ENCODE results near the gene GXYLT2. TPM values are rescaled to one million over a fixed set of nuclear protein-coding genes. Genes with fewer than 3 reads are reported as not detected.
A peak's percentile ranks its signal among the peaks of the same experiment; 100 is the strongest.
"Not testable (repeated sequence)": the region's sequence is repeated elsewhere in the genome, so short reads cannot be mapped to it uniquely, and the experiment has no call there.

Gene GXYLT2
- total RNA-seq, 1 donor from 2014 or later, result 2.4 TPM

DNA sequence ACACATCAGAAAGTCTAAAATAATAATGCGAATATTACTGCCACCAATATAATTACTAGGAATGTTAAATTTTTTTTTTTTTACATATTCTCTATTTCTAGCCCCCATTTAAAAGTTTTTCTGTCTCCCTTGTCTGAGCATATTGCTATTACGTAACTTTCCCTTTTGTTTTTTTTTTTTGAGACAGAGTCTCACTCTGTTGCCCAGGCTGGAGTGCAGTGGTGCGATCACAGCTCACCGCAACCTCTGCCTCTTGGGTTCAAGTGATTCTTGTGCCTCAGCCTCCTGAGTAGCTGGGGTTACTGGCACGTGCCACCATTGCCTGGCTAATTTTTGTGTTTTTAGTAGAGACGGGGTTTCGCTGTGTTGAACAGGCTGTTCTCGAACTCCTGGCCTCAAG, 115.2 kb downstream of the GXYLT2 start:
- not testable (repeated sequence) for FAIRE-seq; DNase-seq (ENCODE audit: low spot score in 2 of 2)

DNA sequence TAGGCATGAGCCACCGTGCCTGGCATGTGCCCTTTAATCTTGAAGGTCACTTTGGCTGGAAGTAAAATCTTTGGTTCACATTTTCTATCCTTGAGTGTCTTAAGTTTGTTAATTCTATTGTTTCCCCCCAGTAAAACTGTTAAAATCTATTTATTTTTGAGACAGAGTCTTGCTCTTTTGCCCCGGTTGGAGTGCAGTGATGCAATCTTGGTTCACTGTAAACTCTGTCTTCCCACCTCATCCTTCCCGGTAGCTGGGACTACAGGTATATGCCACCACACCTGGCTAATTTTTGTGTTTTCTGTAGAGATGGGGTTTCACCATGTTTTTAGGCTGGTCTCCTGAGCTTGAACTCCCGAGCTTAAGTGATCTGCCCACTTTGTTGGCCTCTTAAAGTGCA, 116.5 kb downstream of the GXYLT2 start:
- DNase-seq (ENCODE audit: low spot score in 2 of 2), result no peak
- no peak for FAIRE-seq

DNA sequence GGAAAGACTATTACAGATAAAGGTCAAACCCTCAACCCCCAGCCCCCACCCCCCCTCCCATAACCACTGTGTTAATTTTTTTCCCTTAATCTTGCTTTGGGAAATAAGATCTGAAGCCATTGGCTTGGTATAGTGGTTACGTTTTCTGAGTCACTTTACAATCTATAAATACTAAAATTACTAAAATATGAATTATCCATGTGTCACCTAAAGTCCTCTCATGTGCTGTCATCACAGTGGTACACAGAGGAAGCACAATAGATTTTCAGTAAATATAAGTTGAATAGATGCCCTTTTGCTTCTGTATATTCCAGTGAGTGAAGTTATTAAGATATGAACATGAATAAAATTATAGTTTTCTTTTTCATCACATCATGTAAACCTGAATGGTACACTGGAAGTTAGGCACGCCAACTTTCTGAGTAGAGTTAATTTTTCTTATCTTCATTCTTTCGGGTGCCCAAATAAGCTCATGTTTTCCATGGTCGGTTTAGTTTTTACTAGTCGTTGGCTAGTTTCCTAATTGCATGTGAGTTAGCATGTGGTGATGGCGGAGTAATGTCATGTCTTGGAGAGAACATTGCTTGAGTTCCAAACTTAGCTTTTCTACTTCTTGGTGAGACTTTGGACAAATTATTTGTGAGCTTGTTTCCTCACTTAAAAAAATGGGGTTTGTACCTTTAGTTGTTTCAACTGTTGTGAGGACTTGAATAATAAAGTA, 120.3 kb downstream of the GXYLT2 start:
- DNase-seq (ENCODE audit: low spot score in 2 of 2) (no peak), FAIRE-seq (no peak)

DNA sequence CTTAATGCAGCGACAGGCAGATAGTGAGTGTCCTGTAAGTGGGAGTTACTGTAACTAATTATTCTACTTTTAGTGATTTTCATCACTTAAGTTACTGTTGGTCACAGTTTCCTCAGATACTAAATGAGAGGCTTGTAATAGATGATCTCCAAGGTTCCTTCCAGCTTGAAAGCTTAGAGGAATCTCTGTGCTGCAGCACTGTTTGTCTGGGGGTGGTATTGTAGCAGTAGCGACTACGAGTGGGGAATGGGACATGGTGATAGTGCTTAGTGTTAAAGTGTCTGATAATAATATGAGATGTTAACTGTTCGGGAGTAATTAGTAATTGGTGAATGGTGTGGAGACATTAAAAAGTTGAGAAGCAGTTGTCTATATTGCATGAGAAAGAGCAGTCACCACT, 121.2 kb downstream of the GXYLT2 start:
- DNase-seq (ENCODE audit: low spot score in 2 of 2) (no peak), FAIRE-seq (no peak)

DNA sequence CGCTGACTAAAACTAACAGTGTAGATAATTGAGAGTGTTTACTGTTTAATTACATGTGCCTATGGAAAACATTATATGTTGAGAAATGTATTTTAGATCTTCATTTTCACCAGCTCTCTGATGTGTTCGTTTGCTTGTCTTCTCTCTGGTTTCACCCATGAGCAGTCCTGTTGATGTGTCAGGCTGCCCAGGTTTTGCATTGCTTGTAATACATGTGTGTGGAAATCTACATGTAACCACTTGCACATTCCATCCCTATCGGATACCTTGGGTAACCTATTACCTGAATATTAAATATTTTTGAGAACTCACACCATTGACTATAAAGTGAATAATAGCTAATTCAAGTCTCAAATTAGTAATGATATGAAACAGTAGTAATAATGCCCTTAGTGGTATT, 121.9 kb downstream of the GXYLT2 start:
- no peak for DNase-seq (ENCODE audit: low spot score in 2 of 2)
- no peak for FAIRE-seq

DNA sequence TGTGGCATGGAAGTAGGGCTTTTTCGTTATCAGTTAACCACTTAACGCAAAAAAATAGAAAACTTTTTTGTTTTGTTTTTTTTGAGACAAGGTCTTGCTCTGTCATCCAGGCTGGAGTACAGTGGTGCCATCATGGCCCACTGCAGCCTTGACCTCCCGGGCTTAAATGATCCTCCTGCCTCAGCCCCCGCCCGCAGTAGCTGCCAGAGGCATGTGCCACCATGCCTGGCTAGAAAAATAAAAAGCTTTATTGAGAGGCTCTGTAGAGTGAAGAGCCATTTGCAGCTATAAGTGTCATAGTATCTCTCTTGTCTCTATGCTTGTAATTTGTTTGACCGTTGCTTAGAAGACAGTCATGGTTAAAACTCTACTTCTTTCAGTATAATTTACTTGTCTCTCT, 122.3 kb downstream of the GXYLT2 start:
- FAIRE-seq, result no peak
- no peak for DNase-seq (ENCODE audit: low spot score in 2 of 2)

DNA sequence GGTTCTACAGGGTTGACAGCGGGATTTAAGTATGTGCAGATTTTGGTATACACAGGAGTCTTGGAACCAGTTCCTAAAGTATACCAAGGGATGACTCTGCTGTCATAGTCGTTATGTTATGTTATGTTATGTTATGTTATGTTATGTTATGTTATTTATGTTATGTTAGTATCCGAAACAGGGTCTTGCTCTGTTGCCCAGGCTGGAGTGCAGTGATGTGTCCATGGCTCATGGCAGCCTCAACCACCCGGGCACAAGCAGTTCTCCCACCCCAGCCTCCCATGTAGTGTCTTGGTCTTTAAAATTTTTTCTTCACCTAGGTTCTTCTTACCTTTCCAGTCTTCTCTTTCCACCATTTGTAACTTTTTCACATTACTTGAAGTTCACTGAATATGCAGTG, 130.5 kb downstream of the GXYLT2 start:
- no peak for DNase-seq (ENCODE audit: low spot score in 2 of 2)
- no peak for FAIRE-seq

DNA sequence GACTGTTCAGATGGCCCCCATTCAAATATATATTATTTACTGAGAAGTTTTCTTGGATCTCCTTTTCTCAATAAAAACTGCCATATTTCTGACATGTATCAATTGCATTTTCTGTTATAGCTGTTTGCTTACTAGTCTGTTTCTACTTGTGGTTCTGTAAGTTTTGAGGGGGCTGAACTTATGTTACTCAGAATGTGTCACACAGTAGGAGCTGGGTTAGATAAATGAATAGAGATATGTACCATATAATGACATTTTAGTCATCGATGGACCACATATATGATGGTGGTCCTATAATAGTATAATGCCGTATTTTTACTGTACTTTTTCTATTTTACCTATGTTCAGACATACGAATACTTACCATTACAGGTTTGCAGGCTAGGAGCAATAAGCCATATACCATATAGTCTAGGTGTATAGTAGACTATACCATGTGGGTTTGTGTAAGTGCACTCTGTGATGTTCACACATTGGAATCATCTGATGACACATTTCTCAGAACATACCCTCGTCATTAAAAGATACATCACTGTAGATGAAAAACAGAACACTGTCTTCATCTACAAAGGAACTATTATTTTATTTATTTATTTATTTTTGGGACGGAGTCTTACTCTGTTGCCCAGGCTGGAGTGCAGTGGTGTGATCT, 131.1 kb downstream of the GXYLT2 start:
- FAIRE-seq (no peak), DNase-seq (ENCODE audit: low spot score in 2 of 2) (no peak)

DNA sequence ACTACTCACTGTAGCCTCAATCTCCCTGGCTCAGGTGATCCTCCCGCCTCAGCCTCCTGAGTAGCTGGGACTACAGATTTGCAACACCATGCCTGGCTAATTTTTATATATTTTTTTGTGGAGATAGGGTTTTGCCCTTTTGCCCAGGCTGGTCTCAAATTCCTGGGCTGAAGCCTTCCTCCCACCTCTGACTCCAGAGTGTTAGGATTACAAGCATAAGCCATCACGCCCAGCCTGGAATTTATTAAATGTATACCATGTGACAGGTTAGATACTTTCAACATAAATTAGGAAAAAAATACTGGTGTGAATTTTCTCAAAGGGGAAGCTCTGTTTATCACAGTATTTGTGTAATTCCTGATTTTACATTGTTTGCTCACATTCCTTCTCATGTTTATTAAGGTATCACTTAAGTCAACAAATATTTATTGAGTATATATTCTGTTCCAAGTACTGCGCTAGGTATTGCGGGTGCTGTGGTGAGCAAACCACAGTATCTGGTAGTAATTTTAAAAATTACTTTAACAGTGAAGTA, 133.5 kb downstream of the GXYLT2 start:
- no peak for DNase-seq (ENCODE audit: low spot score in 2 of 2)
- no peak for FAIRE-seq

DNA sequence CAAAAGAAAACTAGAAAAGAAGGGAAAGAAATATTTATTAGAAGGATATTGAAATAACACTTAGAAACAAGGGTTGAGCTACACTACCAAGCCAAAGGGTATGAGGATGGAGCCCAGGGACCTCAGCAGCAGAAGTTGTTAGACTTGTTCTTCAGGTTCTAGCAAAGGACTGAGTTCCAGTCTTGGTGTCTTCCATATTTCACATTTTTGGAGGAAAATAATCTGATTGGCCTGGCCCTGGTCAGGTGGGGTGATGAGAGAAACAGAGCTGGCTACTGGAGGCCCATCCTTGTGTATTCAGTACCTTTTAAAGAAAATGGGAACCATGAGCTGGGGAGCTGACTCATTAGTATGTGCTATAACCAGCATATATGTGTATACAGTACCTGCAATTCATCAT, 137.0 kb downstream of the GXYLT2 start:
- DNase-seq (ENCODE audit: low spot score in 2 of 2), result no peak
- no peak for FAIRE-seq

DNA sequence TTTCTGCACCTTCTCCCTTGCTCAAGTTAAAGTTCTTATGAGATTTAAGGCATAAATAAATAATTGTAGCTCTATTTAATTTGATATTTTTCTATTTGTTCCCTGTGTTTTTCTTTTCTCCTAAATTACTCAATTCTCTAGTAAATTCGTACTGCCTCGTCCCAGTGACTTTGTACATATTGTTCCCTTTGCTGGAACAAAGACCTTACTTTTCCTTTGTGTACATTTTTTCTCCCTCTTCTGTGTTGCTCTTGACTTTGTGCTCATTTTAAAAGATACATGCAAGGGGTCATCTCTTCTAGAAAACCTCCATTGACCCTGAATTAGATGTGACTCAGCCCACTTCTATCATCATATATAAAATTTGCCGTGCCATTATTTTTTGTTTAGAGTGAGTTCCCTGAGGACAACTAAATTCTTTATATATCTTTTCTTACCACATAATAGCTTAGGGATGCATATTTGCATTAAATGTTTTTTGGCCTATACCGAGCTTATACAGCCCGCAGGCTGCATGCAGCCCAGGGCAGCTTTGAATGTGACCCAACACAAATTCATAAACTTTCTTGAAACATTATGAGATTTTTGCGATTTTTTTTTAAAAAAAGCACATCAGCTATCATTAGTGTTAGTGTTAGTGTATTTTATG, 138.4 kb downstream of the GXYLT2 start:
- no peak for DNase-seq (ENCODE audit: low spot score in 2 of 2)
- FAIRE-seq, result peak; percentile 40

Small RNAs within 50 kb of the gene (small RNA-seq; reads per million reads assigned to genes)
- gene RF00017, result not detected

Other genes with a start within 250 kb of the GXYLT2 start
- 15.9 TPM for gene SHQ1, start 39.6 kb upstream of the GXYLT2 start, total RNA-seq
- 137 TPM for gene PPP4R2, start 108.8 kb downstream of the GXYLT2 start, total RNA-seq
- 3.7 TPM for gene EBLN2, start 173.6 kb downstream of the GXYLT2 start, total RNA-seq